GM19193 (cell line): Measurements from ENCODE around the gene OR4S2.

Experiments used
- POLR2A ChIP-seq: IDR thresholded peaks from 4 replicates; pipeline ENCODE4 v1.6.1; 2011; ENCODE audit not compliant: insufficient read depth, insufficient read length; ENCODE audit errors: extremely low read depth

OR4S2 gene, protein sequence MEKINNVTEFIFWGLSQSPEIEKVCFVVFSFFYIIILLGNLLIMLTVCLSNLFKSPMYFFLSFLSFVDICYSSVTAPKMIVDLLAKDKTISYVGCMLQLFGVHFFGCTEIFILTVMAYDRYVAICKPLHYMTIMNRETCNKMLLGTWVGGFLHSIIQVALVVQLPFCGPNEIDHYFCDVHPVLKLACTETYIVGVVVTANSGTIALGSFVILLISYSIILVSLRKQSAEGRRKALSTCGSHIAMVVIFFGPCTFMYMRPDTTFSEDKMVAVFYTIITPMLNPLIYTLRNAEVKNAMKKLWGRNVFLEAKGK

GRCh38 chr11:55648027-55648426, at the start of gene OR4S2:
TSS of gene OR4S2 (plus strand) at chr11:55648327. CDS start at chr11:55650904, 2,577 bp downstream.
- no peak for TF ChIP-seq POLR2A

GRCh38 chr11:55607545-55607944, 40.6 kb upstream of the OR4S2 start, which contains the start of gene OR4C11:
TSS of gene OR4C11 (minus strand) at chr11:55607645. CDS start at chr11:55604373, 3,272 bp downstream.
- TF ChIP-seq POLR2A, result no peak

DNA sequence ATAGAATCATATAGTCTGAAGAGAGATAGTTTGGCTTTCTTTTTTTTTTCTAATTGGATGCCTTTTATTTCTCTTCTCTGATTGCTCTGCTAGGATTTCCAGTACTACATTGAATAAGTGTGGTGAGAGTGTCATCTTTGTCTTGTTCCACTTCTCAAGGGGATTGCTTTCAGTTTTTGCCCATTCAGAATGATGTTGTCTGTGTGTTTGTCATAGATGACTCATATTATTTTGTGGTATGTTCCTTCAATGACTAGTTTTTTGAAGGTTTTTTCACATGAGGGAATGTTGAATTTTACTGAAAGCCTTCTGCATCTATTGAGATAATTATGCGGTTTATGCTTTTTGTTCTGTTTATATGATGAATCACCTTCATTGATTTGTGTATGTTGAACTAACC, 23.6 kb upstream of the OR4S2 start:
- TF ChIP-seq POLR2A, result no peak

GRCh38 chr11:55634813-55635212, 13.3 kb upstream of the OR4S2 start, which contains the start of gene OR4P4:
TSS of gene OR4P4 (plus strand) at chr11:55635113.
- TF ChIP-seq POLR2A, result no peak

GRCh38 chr11:55652560-55652959, 4.4 kb downstream of the OR4S2 start:
- TF ChIP-seq POLR2A, result no peak

DNA sequence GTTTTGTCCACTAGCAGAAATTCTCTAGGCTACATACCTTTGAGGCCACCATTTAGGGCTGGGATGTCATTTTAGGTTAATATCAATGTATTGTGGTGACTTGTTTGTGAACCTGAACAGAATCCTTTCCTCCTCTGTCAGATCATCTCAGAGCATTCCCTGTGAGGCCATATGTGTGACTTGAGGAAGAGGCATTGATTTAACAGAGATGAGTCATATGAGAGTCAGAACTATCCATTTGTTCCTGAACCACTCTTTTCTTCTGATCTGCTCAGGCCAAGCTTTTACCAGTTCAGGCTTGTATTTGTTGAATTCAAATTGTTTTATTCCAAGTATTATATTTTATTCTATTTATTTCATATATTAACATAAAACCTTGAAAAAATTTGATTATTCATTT, 7.0 kb downstream of the OR4S2 start:
- no peak for TF ChIP-seq POLR2A

GRCh38 chr11:55658031-55658573, 10.0 kb downstream of the OR4S2 start:
- no peak for TF ChIP-seq POLR2A

DNA sequence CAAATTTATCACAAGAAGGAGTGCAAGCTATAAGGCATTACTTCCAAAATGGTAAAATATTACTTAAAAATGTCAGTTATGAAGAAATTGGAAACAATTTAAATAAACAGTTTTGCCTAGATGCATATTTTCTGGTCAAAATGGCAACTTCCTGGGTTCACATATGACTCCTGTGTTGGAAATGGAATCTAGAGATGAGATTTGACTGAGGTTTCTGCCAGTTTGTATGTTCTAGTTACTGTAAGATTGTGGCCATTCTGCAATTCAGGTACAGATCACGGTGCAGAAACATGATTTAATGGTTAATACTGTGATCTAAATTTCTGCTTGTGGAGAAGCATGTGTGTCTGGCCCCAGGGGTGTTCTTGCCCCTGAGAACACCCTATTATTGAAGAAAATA, 10.5 kb downstream of the OR4S2 start:
- no peak for TF ChIP-seq POLR2A

DNA sequence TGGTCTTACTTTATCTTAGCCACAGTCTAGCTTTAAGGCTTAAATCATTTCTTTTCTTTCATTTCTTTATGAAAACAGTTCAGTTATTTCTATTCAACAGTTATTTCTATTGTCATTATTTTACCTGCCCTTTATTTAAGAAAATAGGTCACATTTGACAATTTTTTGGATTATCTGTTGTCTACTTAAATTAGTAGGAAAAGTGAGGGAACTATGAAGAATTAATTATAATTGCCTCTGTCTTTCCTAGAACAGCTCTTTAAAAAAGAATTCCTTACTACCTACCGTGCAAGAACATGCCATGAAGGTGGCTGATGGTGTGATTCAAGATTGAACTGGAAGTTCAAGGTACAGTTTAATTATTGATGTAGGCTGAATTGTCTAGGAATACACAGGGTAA, 13.8 kb downstream of the OR4S2 start, which contains the start of gene OR4C6:
OR4C6 (plus strand) TSS at position 301 of the 400 bp plus-strand sequence. CDS start 2,966 bp downstream, outside the sequence.
- no peak for TF ChIP-seq POLR2A

GRCh38 chr11:55669376-55669775, 21.2 kb downstream of the OR4S2 start:
- no peak for TF ChIP-seq POLR2A

GRCh38 chr11:55673860-55674259, 25.7 kb downstream of the OR4S2 start:
- no peak for TF ChIP-seq POLR2A

- TF ChIP-seq POLR2A, result no peak
Measured at GRCh38 chr11:55697817-55698216, 49.7 kb downstream of the OR4S2 start.

GRCh38 chr11:55701429-55701828, 53.3 kb downstream of the OR4S2 start:
- TF ChIP-seq POLR2A, result no peak
